Thyroid gland (tissue), 4 donors: Measurements from ENCODE around the gene NOS1AP. TPM values are rescaled to one million over a fixed set of nuclear protein-coding genes. Genes with fewer than 3 reads are reported as not detected.

Experiments
- DNase-seq, 2 donors: peaks; one replicate each; pipeline ENCODE4 v3.0.0-alpha.2; 2019
- H3K27ac ChIP-seq, 3 donors: fragments of 200-600 bp; sonication (generic); 1 replicate in 2 of 3; 2 replicates in 1 of 3; pipeline ENCODE4 v1.5.1; 2016 to 2019; ENCODE audit warnings: mild to moderate bottlenecking in 1 of 3, moderate library complexity in 1 of 3
- H3K27me3 ChIP-seq: fragments of 200-600 bp; sonication (generic); one replicate; pipeline ENCODE4 v1.5.1; 2019
- H3K36me3 ChIP-seq, 2 donors: fragments of 200-600 bp; sonication (generic); one replicate each; pipeline ENCODE4 v1.5.1; 2016 to 2019
- H3K4me1 ChIP-seq, 2 donors: fragments of 200-600 bp; sonication (generic); one replicate each; pipeline ENCODE4 v1.5.1; 2017 to 2019
- H3K4me3 ChIP-seq, 3 donors: fragments of 200-600 bp; sonication (generic); replicated peaks in 1 of 3; 1 replicate in 2 of 3; 2 replicates in 1 of 3; pipeline ENCODE4 v1.5.1; 2016; ENCODE audit warnings: mild to moderate bottlenecking in 1 of 3
- H3K9me3 ChIP-seq: fragments of 200-600 bp; sonication (generic); one replicate; pipeline ENCODE4 v1.5.1; 2017
- CTCF ChIP-seq, 6 experiments: fragments of 200-600 bp in 3 of 6; fragments of 450-650 bp in 3 of 6; sonication (generic) in 3 of 6; IDR thresholded peaks; one replicate each; pipeline ENCODE4 v1.5.1; 2016 to 2019; ENCODE audit warnings: antibody characterized with exemption in 6 of 6, mild to moderate bottlenecking in 2 of 6, inconsistent platforms in 1 of 6, moderate library complexity in 1 of 6
- POLR2A ChIP-seq, 2 donors: fragments of 450-650 bp; IDR thresholded peaks; one replicate each; pipeline ENCODE4 v1.6.1; 2017; ENCODE audit warnings: antibody characterized with exemption in 2 of 2, mild to moderate bottlenecking in 2 of 2, moderate library complexity in 1 of 2
- WGBS, 2 donors: methylation state at CpG; one replicate each; pipeline ENCODE4 v1.1.5; 2017; 5-methylcytosine and 5-hydroxymethylcytosine counted together
- intact Hi-C: fragments of 100-400 bp; cut with DNase I; formaldehyde crosslinking; loops from one replicate; pipeline ENCODE4 v1.15.1; 2023
- total RNA-seq, 4 donors: library from RNA; depleted of rRNA; stranded (reverse); fragments of >200 nt; gene quantifications; one replicate each; pipeline ENCODE4 v1.2.3, GENCODE V29; 2016

Gene NOS1AP
- total RNA-seq, 4 donors from 2014 or later: 0.40 to 2.2 (median 0.54) TPM

GRCh38 chr1:162186026-162186374 is 116.5 kb downstream of the NOS1AP start:
- Histone ChIP-seq H3K4me1 (no peaks in the 10 kb centered on the region), H3K4me3 (no peak overlapping the region), H3K36me3 (no peaks in the 10 kb centered on the region), H3K27ac (no peak overlapping the region), H3K9me3 (no peaks in the 10 kb centered on the region), H3K27me3 (no peaks in the 10 kb centered on the region)
- no peak for DNase-seq
- 33 to 42% methylated on average over 1 of the region's 1 CpG for WGBS, 2 donors
- intact Hi-C loops: no loop called here
- no peak for TF ChIP-seq POLR2A (IDR thresholded peaks at IDR 0.05)
- no peak for TF ChIP-seq CTCF (IDR thresholded peaks at IDR 0.05)

- no peaks in the 10 kb centered on the region for H3K9me3 ChIP-seq
- no peak overlapping the region for H3K4me3 ChIP-seq
- no peaks in the 10 kb centered on the region for H3K4me1 ChIP-seq
- TF ChIP-seq POLR2A (IDR thresholded peaks at IDR 0.05): no peak
- no peak for TF ChIP-seq CTCF (IDR thresholded peaks at IDR 0.05)
- no peak overlapping the region for H3K27ac ChIP-seq
- no peaks in the 10 kb centered on the region for H3K36me3 ChIP-seq
- no peaks in the 10 kb centered on the region for H3K27me3 ChIP-seq
- 67 to 74% methylated on average over 2 of the region's 2 CpGs for WGBS, 2 donors
- no peak for DNase-seq
- intact Hi-C loops: no loop called here
Observed at GRCh38 chr1:162186406-162186805, 116.9 kb downstream of the NOS1AP start.

- Histone ChIP-seq H3K9me3 (no peaks in the 10 kb centered on the region), H3K27me3 (no peaks in the 10 kb centered on the region), H3K4me1 (peaks cover 9 to 11% of the 10 kb centered on the region in 2 donors), H3K27ac (no peak overlapping the region), H3K4me3 (no peak overlapping the region), H3K36me3 (no peaks in the 10 kb centered on the region)
- WGBS, 2 donors: 84 to 95% methylated on average over 1 of the region's 1 CpG
- intact Hi-C loops: no loop called here
- TF ChIP-seq POLR2A (IDR thresholded peaks at IDR 0.05) (no peak), CTCF (IDR thresholded peaks at IDR 0.05) (no peak)
- DNase-seq: peak; percentile 20 to 22
Observed at GRCh38 chr1:162187687-162188276, 118.3 kb downstream of the NOS1AP start.

- 98 to 100% methylated on average over 1 of the region's 1 CpG for WGBS, 2 donors
Observed at GRCh38 chr1:162189345-162189744, 119.9 kb downstream of the NOS1AP start.

More at GRCh38 chr1:162189345-162189744, 119.9 kb downstream of the NOS1AP start:
- no peak for DNase-seq
- TF ChIP-seq POLR2A (IDR thresholded peaks at IDR 0.05): no peak
- TF ChIP-seq CTCF (IDR thresholded peaks at IDR 0.05): no peak
- Histone ChIP-seq H3K4me3 (no peak overlapping the region), H3K4me1 (peaks cover 24 to 26% of the 10 kb centered on the region in 2 donors), H3K36me3 (no peaks in the 10 kb centered on the region), H3K9me3 (no peaks in the 10 kb centered on the region), H3K27ac (no peak overlapping the region), H3K27me3 (no peaks in the 10 kb centered on the region)
- intact Hi-C loops: no loop called here
